SK-N-SH treated with all-trans-retinoic acid at 6 μM for 48 hours (cell line): ENCODE data around the gene DOK5.

Experiments used
- ATAC-seq: fragments of 200-7000 bp; cut with Tn5 transposase; 3 replicates; pipeline ENCODE4 v1.9.1; 2020; ENCODE audit warnings: mild to moderate bottlenecking, moderate library complexity
- ARNTL ChIP-seq: fragments of 450-650 bp; formaldehyde crosslinking; IDR thresholded peaks from 2 replicates; pipeline ENCODE4 v1.5.0; 2020; ENCODE audit warnings: low read depth, mild to moderate bottlenecking, moderate library complexity, borderline replicate concordance
- BACH2 ChIP-seq: fragments of 250-450 bp; sonication (Bioruptor Pico); IDR thresholded peaks from 2 replicates; pipeline ENCODE4 v1.9.0; 2021; ENCODE audit warnings: mild to moderate bottlenecking, borderline replicate concordance
- CREB5 ChIP-seq: fragments of 250-450 bp; sonication (Bioruptor Pico); IDR thresholded peaks from 2 replicates; pipeline ENCODE4 v1.5.1; 2020; ENCODE audit warnings: low read depth, mild to moderate bottlenecking, moderate library complexity
- CSDC2 ChIP-seq: fragments of 250-450 bp; sonication (Bioruptor Pico); IDR thresholded peaks from 2 replicates; pipeline ENCODE4 v1.5.0; 2020; ENCODE audit warnings: mild to moderate bottlenecking, moderate library complexity
- CSRNP3 ChIP-seq: fragments of 250-450 bp; sonication (Bioruptor Pico); IDR thresholded peaks from 2 replicates; pipeline ENCODE4 v1.5.1; 2021; ENCODE audit warnings: mild to moderate bottlenecking, moderate library complexity
- ESRRG ChIP-seq: fragments of 250-450 bp; sonication (Bioruptor Pico); IDR thresholded peaks from 2 replicates; pipeline ENCODE4 v1.6.1; 2021; ENCODE audit warnings: mild to moderate bottlenecking
- OSR1 ChIP-seq: fragments of 250-450 bp; sonication (Bioruptor Pico); IDR thresholded peaks from 2 replicates; pipeline ENCODE4 v1.8.0; 2022; ENCODE audit warnings: moderate library complexity, mild to moderate bottlenecking, inconsistent platforms
- PATZ1 ChIP-seq: fragments of 250-450 bp; sonication (Bioruptor Pico); IDR thresholded peaks from 2 replicates; pipeline ENCODE4 v1.8.0; 2020; ENCODE audit warnings: mild to moderate bottlenecking, moderate library complexity, borderline replicate concordance
- PPARA ChIP-seq: fragments of 250-450 bp; sonication (Bioruptor Pico); IDR thresholded peaks from 2 replicates; pipeline ENCODE4 v1.5.0; 2020; ENCODE audit warnings: mild to moderate bottlenecking, borderline replicate concordance
- RARB ChIP-seq: fragments of 250-450 bp; sonication (Bioruptor Pico); IDR thresholded peaks from 2 replicates; pipeline ENCODE4 v1.8.0; 2021; ENCODE audit warnings: mild to moderate bottlenecking, moderate library complexity
- SNAI2 ChIP-seq: fragments of 250-450 bp; sonication (Bioruptor Pico); IDR thresholded peaks from 2 replicates; pipeline ENCODE4 v1.5.0; 2020; ENCODE audit warnings: mild to moderate bottlenecking, moderate library complexity
- TCF4 ChIP-seq: fragments of 250-450 bp; sonication (Bioruptor Pico); IDR thresholded peaks from 2 replicates; pipeline ENCODE4 v1.8.0; 2021; ENCODE audit warnings: mild to moderate bottlenecking, moderate library complexity, borderline replicate concordance
- ZC3H10 ChIP-seq: fragments of 250-450 bp; sonication (Bioruptor Pico); IDR thresholded peaks from 2 replicates; pipeline ENCODE4 v1.5.1; 2021; ENCODE audit warnings: mild to moderate bottlenecking, moderate library complexity
- ZFP3 ChIP-seq: fragments of 250-450 bp; sonication (Bioruptor Pico); IDR thresholded peaks from 2 replicates; pipeline ENCODE4 v1.5.0; 2020; ENCODE audit warnings: mild to moderate bottlenecking, moderate library complexity
- ZFP30 ChIP-seq: fragments of 450-650 bp; formaldehyde crosslinking; IDR thresholded peaks from 2 replicates; pipeline ENCODE4 v1.5.0; 2022; ENCODE audit warnings: mild to moderate bottlenecking, moderate library complexity
- ZNF70 ChIP-seq: fragments of 450-650 bp; formaldehyde crosslinking; IDR thresholded peaks from 2 replicates; pipeline ENCODE4 v1.5.0; 2020; ENCODE audit warnings: mild to moderate bottlenecking, moderate library complexity
- ZNF8 ChIP-seq: fragments of 450-650 bp; formaldehyde crosslinking; IDR thresholded peaks from 2 replicates; pipeline ENCODE4 v1.5.0; 2020; ENCODE audit warnings: mild to moderate bottlenecking, moderate library complexity
- TF ChIP-seq, protein P1 (sequence below): fragments of 250-450 bp; sonication (Bioruptor Pico); IDR thresholded peaks from 2 replicates; pipeline ENCODE4 v1.8.0; 2021; ENCODE audit warnings: low read depth, mild to moderate bottlenecking, moderate library complexity, borderline replicate concordance
- TF ChIP-seq, protein P2 (sequence below): fragments of 250-450 bp; sonication (Bioruptor Pico); IDR thresholded peaks from 2 replicates; pipeline ENCODE4 v1.5.0; 2020; ENCODE audit warnings: mild to moderate bottlenecking, moderate library complexity

Gene DOK5

GRCh38 chr20:54624706-54625390, 149.5 kb downstream of the DOK5 start:
- no peak for ATAC-seq
- TF ChIP-seq ESRRG = no peak

DNA sequence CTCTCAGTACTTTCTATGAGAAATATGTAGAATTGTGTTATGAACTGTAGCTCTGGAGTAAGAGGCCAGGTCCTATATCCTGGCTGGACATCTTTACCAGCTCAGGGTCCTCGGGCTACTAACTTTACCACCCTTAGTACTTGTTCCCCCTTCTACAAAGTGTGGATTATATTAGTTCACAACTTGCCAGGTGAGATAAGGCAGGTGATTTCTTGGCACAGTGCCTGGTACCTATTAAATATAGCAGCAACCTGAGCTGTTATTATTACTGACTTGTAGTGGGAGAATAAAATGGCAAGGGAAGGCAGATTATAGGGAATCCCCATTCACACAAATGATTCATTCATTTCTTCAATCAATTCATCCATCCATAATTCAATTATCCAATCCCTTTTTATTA, 150.1 kb downstream of the DOK5 start:
- TF ChIP-seq CSRNP3 (CRISPR knock-in tag) (no peak), CREB5 (CRISPR knock-in tag) (no peak), PPARA (CRISPR knock-in tag) (no peak), OSR1 (CRISPR knock-in tag) (no peak), PATZ1 (CRISPR knock-in tag) (no peak), ZFP30 (CRISPR knock-in tag) (no peak), BACH2 (CRISPR knock-in tag) (no peak), CSDC2 (no peak), ZNF8 (CRISPR knock-in tag) (no peak), ZNF70 (CRISPR knock-in tag) (no peak), TCF4 (CRISPR knock-in tag) (no peak), ZFP3 (CRISPR knock-in tag) (no peak)
- TF ChIP-seq, protein P1, sequence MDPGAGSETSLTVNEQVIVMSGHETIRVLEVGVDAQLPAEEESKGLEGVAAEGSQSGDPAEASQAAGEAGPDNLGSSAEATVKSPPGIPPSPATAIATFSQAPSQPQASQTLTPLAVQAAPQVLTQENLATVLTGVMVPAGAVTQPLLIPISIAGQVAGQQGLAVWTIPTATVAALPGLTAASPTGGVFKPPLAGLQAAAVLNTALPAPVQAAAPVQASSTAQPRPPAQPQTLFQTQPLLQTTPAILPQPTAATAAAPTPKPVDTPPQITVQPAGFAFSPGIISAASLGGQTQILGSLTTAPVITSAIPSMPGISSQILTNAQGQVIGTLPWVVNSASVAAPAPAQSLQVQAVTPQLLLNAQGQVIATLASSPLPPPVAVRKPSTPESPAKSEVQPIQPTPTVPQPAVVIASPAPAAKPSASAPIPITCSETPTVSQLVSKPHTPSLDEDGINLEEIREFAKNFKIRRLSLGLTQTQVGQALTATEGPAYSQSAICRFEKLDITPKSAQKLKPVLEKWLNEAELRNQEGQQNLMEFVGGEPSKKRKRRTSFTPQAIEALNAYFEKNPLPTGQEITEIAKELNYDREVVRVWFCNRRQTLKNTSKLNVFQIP (CRISPR knock-in tag) = no peak
- no peak for ATAC-seq

DNA sequence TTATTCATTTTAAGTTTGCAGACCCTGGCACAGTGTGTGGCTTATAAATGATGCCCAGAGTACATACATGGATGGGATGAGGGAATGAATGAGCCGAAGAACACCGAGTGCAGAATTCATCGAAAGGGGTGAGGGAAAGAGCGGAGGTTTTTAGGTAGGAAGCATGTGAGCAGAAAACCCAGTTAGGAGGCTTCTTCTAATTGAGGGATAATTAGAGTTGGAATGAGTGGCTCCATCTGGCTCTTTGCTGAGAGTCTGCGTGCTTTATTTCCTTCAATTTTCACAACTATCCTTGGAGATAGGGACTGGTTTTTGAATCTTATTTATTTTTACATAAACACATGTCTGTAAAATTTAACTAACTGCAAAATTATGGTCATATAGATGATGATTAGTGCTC, 150.7 kb downstream of the DOK5 start:
- TF ChIP-seq RARB (no peak), ZFP30 (CRISPR knock-in tag) (no peak), CSRNP3 (CRISPR knock-in tag) (no peak), CSDC2 (no peak), ARNTL (CRISPR knock-in tag) (no peak), PATZ1 (CRISPR knock-in tag) (no peak), ESRRG (no peak), SNAI2 (no peak)
- ATAC-seq = no peak

- ATAC-seq = no peak
- TF ChIP-seq CSRNP3 (CRISPR knock-in tag) (no peak), ZC3H10 (CRISPR knock-in tag) (no peak), CSDC2 (no peak), ZFP3 (CRISPR knock-in tag) (no peak), ARNTL (CRISPR knock-in tag) (no peak)
- TF ChIP-seq, protein P2, sequence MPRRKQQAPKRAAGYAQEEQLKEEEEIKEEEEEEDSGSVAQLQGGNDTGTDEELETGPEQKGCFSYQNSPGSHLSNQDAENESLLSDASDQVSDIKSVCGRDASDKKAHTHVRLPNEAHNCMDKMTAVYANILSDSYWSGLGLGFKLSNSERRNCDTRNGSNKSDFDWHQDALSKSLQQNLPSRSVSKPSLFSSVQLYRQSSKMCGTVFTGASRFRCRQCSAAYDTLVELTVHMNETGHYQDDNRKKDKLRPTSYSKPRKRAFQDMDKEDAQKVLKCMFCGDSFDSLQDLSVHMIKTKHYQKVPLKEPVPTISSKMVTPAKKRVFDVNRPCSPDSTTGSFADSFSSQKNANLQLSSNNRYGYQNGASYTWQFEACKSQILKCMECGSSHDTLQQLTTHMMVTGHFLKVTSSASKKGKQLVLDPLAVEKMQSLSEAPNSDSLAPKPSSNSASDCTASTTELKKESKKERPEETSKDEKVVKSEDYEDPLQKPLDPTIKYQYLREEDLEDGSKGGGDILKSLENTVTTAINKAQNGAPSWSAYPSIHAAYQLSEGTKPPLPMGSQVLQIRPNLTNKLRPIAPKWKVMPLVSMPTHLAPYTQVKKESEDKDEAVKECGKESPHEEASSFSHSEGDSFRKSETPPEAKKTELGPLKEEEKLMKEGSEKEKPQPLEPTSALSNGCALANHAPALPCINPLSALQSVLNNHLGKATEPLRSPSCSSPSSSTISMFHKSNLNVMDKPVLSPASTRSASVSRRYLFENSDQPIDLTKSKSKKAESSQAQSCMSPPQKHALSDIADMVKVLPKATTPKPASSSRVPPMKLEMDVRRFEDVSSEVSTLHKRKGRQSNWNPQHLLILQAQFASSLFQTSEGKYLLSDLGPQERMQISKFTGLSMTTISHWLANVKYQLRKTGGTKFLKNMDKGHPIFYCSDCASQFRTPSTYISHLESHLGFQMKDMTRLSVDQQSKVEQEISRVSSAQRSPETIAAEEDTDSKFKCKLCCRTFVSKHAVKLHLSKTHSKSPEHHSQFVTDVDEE (CRISPR knock-in tag) = no peak
Observed at GRCh38 chr20:54629632-54630031, 154.2 kb downstream of the DOK5 start.
